Fibroblast of lung (primary cell): ENCODE measurements around the gene MYPOP.

Source experiments
- CTCF ChIP-seq, 2 donors: IDR thresholded peaks in 1 of 2; conservative IDR thresholded peaks in 1 of 2; 1 replicate in 1 of 2; 2 replicates in 1 of 2; pipeline ENCODE4 v1.5.1; 2011 to 2012; ENCODE audit warnings: low read length in 2 of 2, control low read depth in 1 of 2, inconsistent platforms in 1 of 2, low read depth in 1 of 2, mild to moderate bottlenecking in 1 of 2
- EZH2 ChIP-seq: IDR thresholded peaks from 2 replicates; pipeline ENCODE4 v1.5.1; 2012; ENCODE audit warnings: low read length, control low read depth, mild to moderate bottlenecking; ENCODE audit errors: missing control alignments

GRCh38 chr19:45881909-45882528 lies 20.4 kb downstream of the MYPOP start:
- TF ChIP-seq CTCF (conservative IDR thresholded peaks at IDR 0.05 in 1 of 2, IDR thresholded peaks at IDR 0.05 in 1 of 2; ENCODE audit: low read depth in 1 of 2, low read length in 2 of 2), result no peak
- TF ChIP-seq EZH2, result no peak
